Measurements from ENCODE around the gene SYTL3.
"Not testable (repeated sequence)": the region's sequence is repeated elsewhere in the genome, so short reads cannot be mapped to it uniquely, and the experiment has no call there.

Gene SYTL3

GRCh38 chr6:158668707-158669103 lies 18.9 kb downstream of the SYTL3 start:
- peaks cover 2% of the 10 kb centered on the region for H3K4me1 ChIP-seq (ENCODE audit: control insufficient read depth, insufficient read depth, low read length)
- no peak overlapping the region for H3K27ac ChIP-seq (ENCODE audit: low read depth, low read length)
- H3K9ac ChIP-seq (ENCODE audit: low read depth, low read length) = no peak overlapping the region
- no peaks in the 10 kb centered on the region for H3K36me3 ChIP-seq (ENCODE audit: control insufficient read depth, insufficient read depth, low read length)
- no peak overlapping the region for H3K4me3 ChIP-seq (ENCODE audit: low read depth, low read length)
- H3K27me3 ChIP-seq (ENCODE audit: control insufficient read depth, insufficient read depth, low read length) = no peaks in the 10 kb centered on the region
- no peaks in the 10 kb centered on the region for H3K9me3 ChIP-seq (ENCODE audit: control insufficient read depth, insufficient read depth, low read length)

GRCh38 chr6:158669145-158670035 lies 19.5 kb downstream of the SYTL3 start:
- Histone ChIP-seq H3K4me3 (ENCODE audit: low read depth, low read length) (no peak overlapping the region), H3K4me1 (ENCODE audit: control insufficient read depth, insufficient read depth, low read length) (no peaks in the 10 kb centered on the region), H3K9ac (ENCODE audit: low read depth, low read length) (no peak overlapping the region), H3K36me3 (ENCODE audit: control insufficient read depth, insufficient read depth, low read length) (no peaks in the 10 kb centered on the region), H3K27me3 (ENCODE audit: control insufficient read depth, insufficient read depth, low read length) (no peaks in the 10 kb centered on the region), H3K9me3 (ENCODE audit: control insufficient read depth, insufficient read depth, low read length) (no peaks in the 10 kb centered on the region), H3K27ac (ENCODE audit: low read depth, low read length) (no peak overlapping the region)

GRCh38 chr6:158672119-158672518 lies 22.3 kb downstream of the SYTL3 start:
- not testable (repeated sequence) for H3K36me3 ChIP-seq (ENCODE audit: control insufficient read depth, insufficient read depth, low read length); H3K27ac ChIP-seq (ENCODE audit: low read depth, low read length); H3K4me1 ChIP-seq (ENCODE audit: control insufficient read depth, insufficient read depth, low read length); H3K27me3 ChIP-seq (ENCODE audit: control insufficient read depth, insufficient read depth, low read length); H3K9me3 ChIP-seq (ENCODE audit: control insufficient read depth, insufficient read depth, low read length); H3K9ac ChIP-seq (ENCODE audit: low read depth, low read length); H3K4me3 ChIP-seq (ENCODE audit: low read depth, low read length)

- Histone ChIP-seq H3K4me3 (ENCODE audit: low read depth, low read length) (no peak overlapping the region), H3K27ac (ENCODE audit: low read depth, low read length) (no peak overlapping the region), H3K9ac (ENCODE audit: low read depth, low read length) (no peak overlapping the region), H3K36me3 (ENCODE audit: control insufficient read depth, insufficient read depth, low read length) (no peaks in the 10 kb centered on the region), H3K4me1 (ENCODE audit: control insufficient read depth, insufficient read depth, low read length) (no peaks in the 10 kb centered on the region), H3K9me3 (ENCODE audit: control insufficient read depth, insufficient read depth, low read length) (no peaks in the 10 kb centered on the region), H3K27me3 (ENCODE audit: control insufficient read depth, insufficient read depth, low read length) (no peaks in the 10 kb centered on the region)
Measured at GRCh38 chr6:158672726-158673125, 22.9 kb downstream of the SYTL3 start.

- Histone ChIP-seq H3K36me3 (ENCODE audit: control insufficient read depth, insufficient read depth, low read length) (no peaks in the 10 kb centered on the region), H3K9ac (ENCODE audit: low read depth, low read length) (no peak overlapping the region)
Measured at GRCh38 chr6:158674342-158675131, 24.7 kb downstream of the SYTL3 start.

GRCh38 chr6:158677094-158677493 lies 27.2 kb downstream of the SYTL3 start:
- H3K4me1 ChIP-seq (ENCODE audit: control insufficient read depth, insufficient read depth, low read length); H3K27me3 ChIP-seq (ENCODE audit: control insufficient read depth, insufficient read depth, low read length); H3K36me3 ChIP-seq (ENCODE audit: control insufficient read depth, insufficient read depth, low read length); H3K27ac ChIP-seq (ENCODE audit: low read depth, low read length); H3K9me3 ChIP-seq (ENCODE audit: control insufficient read depth, insufficient read depth, low read length); H3K9ac ChIP-seq (ENCODE audit: low read depth, low read length); H3K4me3 ChIP-seq (ENCODE audit: low read depth, low read length): not testable (repeated sequence)

More at GRCh38 chr6:158674342-158675131, 24.7 kb downstream of the SYTL3 start:
- Histone ChIP-seq H3K4me1 (ENCODE audit: control insufficient read depth, insufficient read depth, low read length) (no peaks in the 10 kb centered on the region), H3K27ac (ENCODE audit: low read depth, low read length) (no peak overlapping the region), H3K4me3 (ENCODE audit: low read depth, low read length) (no peak overlapping the region), H3K27me3 (ENCODE audit: control insufficient read depth, insufficient read depth, low read length) (no peaks in the 10 kb centered on the region), H3K9me3 (ENCODE audit: control insufficient read depth, insufficient read depth, low read length) (no peaks in the 10 kb centered on the region)

GRCh38 chr6:158677906-158678578 lies 28.2 kb downstream of the SYTL3 start:
- Histone ChIP-seq H3K4me3 (ENCODE audit: low read depth, low read length) (no peak overlapping the region), H3K9me3 (ENCODE audit: control insufficient read depth, insufficient read depth, low read length) (no peaks in the 10 kb centered on the region), H3K4me1 (ENCODE audit: control insufficient read depth, insufficient read depth, low read length) (no peaks in the 10 kb centered on the region), H3K36me3 (ENCODE audit: control insufficient read depth, insufficient read depth, low read length) (no peaks in the 10 kb centered on the region), H3K9ac (ENCODE audit: low read depth, low read length) (no peak overlapping the region), H3K27me3 (ENCODE audit: control insufficient read depth, insufficient read depth, low read length) (no peaks in the 10 kb centered on the region), H3K27ac (ENCODE audit: low read depth, low read length) (no peak overlapping the region)

- no peaks in the 10 kb centered on the region for H3K4me1 ChIP-seq (ENCODE audit: control insufficient read depth, insufficient read depth, low read length)
- no peaks in the 10 kb centered on the region for H3K27me3 ChIP-seq (ENCODE audit: control insufficient read depth, insufficient read depth, low read length)
- H3K27ac ChIP-seq (ENCODE audit: low read depth, low read length) = no peak overlapping the region
- no peak overlapping the region for H3K9ac ChIP-seq (ENCODE audit: low read depth, low read length)
- H3K9me3 ChIP-seq (ENCODE audit: control insufficient read depth, insufficient read depth, low read length) = no peaks in the 10 kb centered on the region
- H3K4me3 ChIP-seq (ENCODE audit: low read depth, low read length) = no peak overlapping the region
- no peaks in the 10 kb centered on the region for H3K36me3 ChIP-seq (ENCODE audit: control insufficient read depth, insufficient read depth, low read length)
Measured at GRCh38 chr6:158680015-158680414, 30.2 kb downstream of the SYTL3 start.

- H3K4me1 ChIP-seq (ENCODE audit: control insufficient read depth, insufficient read depth, low read length) = no peaks in the 10 kb centered on the region
- no peak overlapping the region for H3K4me3 ChIP-seq (ENCODE audit: low read depth, low read length)
- no peaks in the 10 kb centered on the region for H3K27me3 ChIP-seq (ENCODE audit: control insufficient read depth, insufficient read depth, low read length)
- no peak overlapping the region for H3K9ac ChIP-seq (ENCODE audit: low read depth, low read length)
- H3K9me3 ChIP-seq (ENCODE audit: control insufficient read depth, insufficient read depth, low read length) = no peaks in the 10 kb centered on the region
- H3K36me3 ChIP-seq (ENCODE audit: control insufficient read depth, insufficient read depth, low read length) = no peaks in the 10 kb centered on the region
- H3K27ac ChIP-seq (ENCODE audit: low read depth, low read length) = no peak overlapping the region
Measured at GRCh38 chr6:158680481-158680880, 30.6 kb downstream of the SYTL3 start.

- Histone ChIP-seq H3K9ac (ENCODE audit: low read depth, low read length) (no peak overlapping the region), H3K27ac (ENCODE audit: low read depth, low read length) (no peak overlapping the region), H3K9me3 (ENCODE audit: control insufficient read depth, insufficient read depth, low read length) (no peaks in the 10 kb centered on the region), H3K4me1 (ENCODE audit: control insufficient read depth, insufficient read depth, low read length) (no peaks in the 10 kb centered on the region), H3K4me3 (ENCODE audit: low read depth, low read length) (no peak overlapping the region), H3K36me3 (ENCODE audit: control insufficient read depth, insufficient read depth, low read length) (no peaks in the 10 kb centered on the region), H3K27me3 (ENCODE audit: control insufficient read depth, insufficient read depth, low read length) (no peaks in the 10 kb centered on the region)
Measured at GRCh38 chr6:158684311-158684710, 34.5 kb downstream of the SYTL3 start.
